ENCODE data around the gene IFNA4. TPM values are rescaled to one million over a fixed set of nuclear protein-coding genes. Genes with fewer than 3 reads are reported as not detected.

The IFNA4 gene
- total and polyA plus RNA-seq, 12 donors = not detected

- no peak for TF ChIP-seq CTCF (IDR thresholded peaks at IDR 0.05)
- H3K4me1 ChIP-seq = peaks cover 0 to 7% (median 0%) of the 10 kb centered on the region in 9 donors
- 88 to 92% methylated on average over 1 of the region's 1 CpG for WGBS, 2 donors
- no peak overlapping the region for H3K27ac ChIP-seq
- H3K9me3 ChIP-seq = peaks cover 0 to 5% (median 0%) of the 10 kb centered on the region in 11 donors
- no peaks in the 10 kb centered on the region for H3K36me3 ChIP-seq
- ATAC-seq = no peak
- no peak overlapping the region for H3K4me3 ChIP-seq
- H3K27me3 ChIP-seq = no peaks in the 10 kb centered on the region
- DNase-seq = no peak
- intact Hi-C loops (cut with DNase I) = loop anchor here in 1 of 10 donors (10.0 kb wide), 1 partner anchor 1489 kb away; no protein-coding TSS in a partner anchor
These were observed 21.9 kb downstream of the IFNA4 start for GRCh38 chr9:21165516-21165915.

- DNase-seq (no peak), ATAC-seq (no peak)
- no peaks in the 10 kb centered on the region for H3K27me3 ChIP-seq
- H3K9me3 ChIP-seq = peaks cover 0 to 5% (median 0%) of the 10 kb centered on the region in 11 donors
- H3K27ac ChIP-seq = no peak overlapping the region
- H3K4me3 ChIP-seq = no peak overlapping the region
- no peaks in the 10 kb centered on the region for H3K36me3 ChIP-seq
- intact Hi-C loops (cut with DNase I) = loop anchor here in 1 of 10 donors (10.0 kb wide), 1 partner anchor 1495 kb away; no protein-coding TSS in a partner anchor
- no peak for TF ChIP-seq CTCF (IDR thresholded peaks at IDR 0.05)
- H3K4me1 ChIP-seq = peaks cover 0 to 15% (median 0%) of the 10 kb centered on the region in 9 donors
- 26 to 32% methylated on average over 1 of the region's 1 CpG for WGBS, 2 donors
These were observed 27.2 kb downstream of the IFNA4 start for GRCh38 chr9:21160178-21160577.

- no peak overlapping the region for H3K27ac ChIP-seq
- H3K27me3 ChIP-seq = no peaks in the 10 kb centered on the region
- no peaks in the 10 kb centered on the region for H3K9me3 ChIP-seq
- ATAC-seq = no peak
- 60 to 73% methylated on average over 2 of the region's 2 CpGs for WGBS, 2 donors
- H3K4me1 ChIP-seq = peaks cover 0 to 27% (median 0%) of the 10 kb centered on the region in 9 donors
- TF ChIP-seq CTCF (IDR thresholded peaks at IDR 0.05) = no peak
- intact Hi-C loops (cut with DNase I) = loop anchor here in 1 of 10 donors (10.0 kb wide), 1 partner anchor 59 kb away; the partner anchor contains the start of gene IFNA16
- no peak overlapping the region for H3K4me3 ChIP-seq
- DNase-seq = no peak
- no peaks in the 10 kb centered on the region for H3K36me3 ChIP-seq
These were observed 31.9 kb downstream of the IFNA4 start for GRCh38 chr9:21155501-21155900.

- H3K27ac ChIP-seq = peak overlapping the region in 1 of 10 donors; percentile 32
- ATAC-seq (peak in 2 of 8 donors; percentile 46 to 50), DNase-seq (no peak)
- H3K4me1 ChIP-seq = peaks cover 0 to 16% (median 0%) of the 10 kb centered on the region in 9 donors
- H3K27me3 ChIP-seq = no peaks in the 10 kb centered on the region
- no peaks in the 10 kb centered on the region for H3K36me3 ChIP-seq
- no peak overlapping the region for H3K4me3 ChIP-seq
- peaks cover 0 to under 1% (median 0%) of the 10 kb centered on the region in 11 donors for H3K9me3 ChIP-seq
- intact Hi-C loops (cut with DNase I) = loop anchor here in 1 of 10 donors (10.0 kb wide), 1 partner anchor 61 kb away; the partner anchor contains the start of gene IFNA16
- WGBS, 2 donors = 7 to 11% methylated on average over 3 of the region's 3 CpGs
- peak in 5 of 9 donors; percentile 21 to 37 (median 35) for TF ChIP-seq CTCF (IDR thresholded peaks at IDR 0.05)
These were observed 33.3 kb downstream of the IFNA4 start for GRCh38 chr9:21154018-21154608.
